ENCODE data around the gene NPR3. TPM values are rescaled to one million over a fixed set of nuclear protein-coding genes. Genes with fewer than 3 reads are reported as not detected.

NPR3 gene
- total and polyA plus RNA-seq, 2 donors (not counting 3 experiments of a cell fraction or from before 2014, with no cell fraction given) = 0.01 to 0.53 TPM

- intact Hi-C loops (cut with micrococcal nuclease) (no loop called here), dilution Hi-C loops (cut with MboI; ENCODE audit: extremely low pct_ligation_motif_present, low sequenced_read_pairs) (no loop called here)
- Histone ChIP-seq H3K9me1 (replicated peaks; ENCODE audit: control insufficient read depth, extremely low read depth, insufficient read depth, low read length) (no peaks in the 10 kb centered on the region), H3K4me1 (ENCODE audit: control insufficient read depth, extremely low read depth, insufficient read depth, low read length) (no peaks in the 10 kb centered on the region), H3K9ac (replicated peaks; ENCODE audit: extremely low read depth, insufficient read depth, low read length) (no peak overlapping the region), H3K4me2 (ENCODE audit: insufficient read depth, low read length) (no peak overlapping the region), H3K36me3 (ENCODE audit: control insufficient read depth in 2 of 2, extremely low read depth in 1 of 2, insufficient read depth in 2 of 2, low read length in 2 of 2) (no peaks in the 10 kb centered on the region), H4K20me1 (replicated peaks; ENCODE audit: control insufficient read depth, extremely low read depth, insufficient read depth, low read length) (no peaks in the 10 kb centered on the region), H3K27me3 (ENCODE audit: control insufficient read depth in 2 of 2, insufficient read depth in 2 of 2, low read length in 2 of 2) (no peaks in the 10 kb centered on the region), H3K9me3 (replicated peaks; ENCODE audit: control insufficient read depth, insufficient read depth, low read length) (no peaks in the 10 kb centered on the region), H3K4me3 (replicated peaks in 1 of 3; ENCODE audit: insufficient read depth in 1 of 3, low read depth in 1 of 3, low read length in 3 of 3) (no peak overlapping the region), H3K79me2 (ENCODE audit: control insufficient read depth, insufficient read depth, low read length) (no peaks in the 10 kb centered on the region), H2AFZ (ENCODE audit: low read depth, low read length) (no peak overlapping the region), H3K27ac (ENCODE audit: insufficient read depth, low read depth, low read length) (no peak overlapping the region)
- no peak for DNase-seq (ENCODE audit: low read depth, low spot score)
- no TSS peak for BruUV-seq (replicated peaks)
- POLR2A ChIA-PET = no interaction called here
- no peak for FAIRE-seq
- TF ChIP-seq EZH2 (IDR thresholded peaks at IDR 0.05; ENCODE audit: borderline replicate concordance, low read depth, low read length, severe bottlenecking) (no peak), MAX (IDR thresholded peaks at IDR 0.05; ENCODE audit: insufficient read depth, insufficient read length) (no peak), POLR2AphosphoS5 (IDR thresholded peaks at IDR 0.05; ENCODE audit: insufficient read depth, low read depth, low read length) (no peak)
- CTCF ChIA-PET = no interaction called here
Observed at GRCh38 chr5:32687499-32687831, 23.7 kb upstream of the NPR3 start.

- Histone ChIP-seq H3K4me1 (ENCODE audit: control insufficient read depth, extremely low read depth, insufficient read depth, low read length) (no peaks in the 10 kb centered on the region), H4K20me1 (replicated peaks; ENCODE audit: control insufficient read depth, extremely low read depth, insufficient read depth, low read length) (no peaks in the 10 kb centered on the region), H2AFZ (ENCODE audit: low read depth, low read length) (no peak overlapping the region), H3K27me3 (ENCODE audit: control insufficient read depth in 2 of 2, insufficient read depth in 2 of 2, low read length in 2 of 2) (no peaks in the 10 kb centered on the region), H3K36me3 (ENCODE audit: control insufficient read depth in 2 of 2, extremely low read depth in 1 of 2, insufficient read depth in 2 of 2, low read length in 2 of 2) (no peaks in the 10 kb centered on the region), H3K79me2 (ENCODE audit: control insufficient read depth, insufficient read depth, low read length) (no peaks in the 10 kb centered on the region), H3K4me3 (replicated peaks in 1 of 3; ENCODE audit: insufficient read depth in 1 of 3, low read depth in 1 of 3, low read length in 3 of 3) (no peak overlapping the region), H3K9ac (replicated peaks; ENCODE audit: extremely low read depth, insufficient read depth, low read length) (no peak overlapping the region), H3K9me1 (replicated peaks; ENCODE audit: control insufficient read depth, extremely low read depth, insufficient read depth, low read length) (no peaks in the 10 kb centered on the region), H3K27ac (ENCODE audit: insufficient read depth, low read depth, low read length) (no peak overlapping the region), H3K4me2 (ENCODE audit: insufficient read depth, low read length) (no peak overlapping the region), H3K9me3 (replicated peaks; ENCODE audit: control insufficient read depth, insufficient read depth, low read length) (no peaks in the 10 kb centered on the region)
- no peak for FAIRE-seq
- no peak for DNase-seq (ENCODE audit: low read depth, low spot score)
- no TSS peak for BruUV-seq (replicated peaks)
- TF ChIP-seq CTCF (IDR thresholded peaks at IDR 0.05; ENCODE audit: extremely low read depth in 1 of 2, insufficient read depth in 1 of 2, low read depth in 1 of 2, low read length in 2 of 2) (peak in 1 of 2 donors; percentile 22), MYC (IDR thresholded peaks at IDR 0.05; ENCODE audit: low read depth, low read length) (no peak)
- POLR2A ChIA-PET = no interaction called here
- intact Hi-C loops (cut with micrococcal nuclease) (loop anchor here (5.0 kb wide), 1 partner anchor 732 kb away; no protein-coding TSS in a partner anchor), dilution Hi-C loops (cut with MboI; ENCODE audit: extremely low pct_ligation_motif_present, low sequenced_read_pairs) (no loop called here)
- CTCF ChIA-PET = interaction anchor here (0.8 to 1.6 kb wide), 8 partner anchors 201 to 746 kb away, joined by 3 to 14 read pairs (median 4); no protein-coding TSS in a partner anchor
Observed at GRCh38 chr5:32690153-32690552, 21.0 kb upstream of the NPR3 start.

Measured in endothelial cell of umbilical vein (primary cell).